Islet precursor cell (in vitro differentiated cells): ENCODE data around the gene JUND.
A peak's percentile ranks its signal among the peaks of the same experiment; 100 is the strongest.

Experiments used
- DNase-seq: peaks from one replicate; pipeline ENCODE4 v3.0.0-alpha.2; 2018

Gene JUND

GRCh38 chr19:18233224-18233825, 48.1 kb downstream of the JUND start:
- peak; percentile 89 for DNase-seq

- peak; percentile 90 for DNase-seq
These were observed 48.7 kb downstream of the JUND start for GRCh38 chr19:18232540-18233223.

- DNase-seq, result no peak
These were observed 49.6 kb downstream of the JUND start for GRCh38 chr19:18231775-18232174.

- DNase-seq, result no peak
These were observed 50.3 kb downstream of the JUND start for GRCh38 chr19:18230941-18231734.

- no peak for DNase-seq
These were observed 51.5 kb downstream of the JUND start for GRCh38 chr19:18229915-18230314.
